Measurements from ENCODE around the gene ABI3.

DNA sequence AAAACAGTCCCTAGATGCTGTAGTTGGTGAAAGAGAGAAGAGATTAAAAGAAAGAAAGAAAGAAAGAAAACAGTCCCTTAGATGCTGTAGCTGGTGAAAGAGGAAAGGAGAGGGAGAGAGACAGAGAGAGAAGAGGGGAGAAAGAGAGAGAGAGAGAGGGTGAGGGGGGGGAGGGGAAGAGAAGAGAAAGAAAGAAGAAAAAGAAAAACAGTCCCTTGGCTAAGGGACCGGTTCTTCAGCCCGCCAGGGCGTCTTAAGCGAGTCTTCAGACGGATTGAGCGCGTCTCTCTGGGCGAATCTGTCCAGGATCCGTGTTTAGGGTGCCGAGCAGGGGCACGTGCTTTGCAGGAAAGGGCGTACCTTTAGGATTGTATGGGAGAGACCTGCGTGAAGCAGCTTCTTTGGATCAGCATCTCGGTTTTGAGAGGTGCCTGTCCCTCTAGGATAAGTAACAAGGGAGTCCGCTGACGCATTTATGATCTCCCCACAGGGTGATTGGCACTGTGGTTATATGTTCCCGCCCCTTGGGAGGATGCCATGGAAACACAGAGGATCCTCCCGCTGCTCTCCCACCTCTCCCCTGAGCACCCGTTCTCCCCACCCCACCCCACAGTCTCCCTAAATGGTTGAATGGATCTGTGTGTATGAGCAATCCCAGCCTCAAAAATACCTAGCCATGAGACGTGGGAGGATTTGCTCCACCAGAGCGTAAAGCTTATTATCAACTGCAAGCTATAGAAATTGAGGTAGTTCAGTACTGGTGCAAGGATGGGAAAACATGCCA, 16.8 kb upstream of the ABI3 start:
- TF ChIP-seq, protein P1, sequence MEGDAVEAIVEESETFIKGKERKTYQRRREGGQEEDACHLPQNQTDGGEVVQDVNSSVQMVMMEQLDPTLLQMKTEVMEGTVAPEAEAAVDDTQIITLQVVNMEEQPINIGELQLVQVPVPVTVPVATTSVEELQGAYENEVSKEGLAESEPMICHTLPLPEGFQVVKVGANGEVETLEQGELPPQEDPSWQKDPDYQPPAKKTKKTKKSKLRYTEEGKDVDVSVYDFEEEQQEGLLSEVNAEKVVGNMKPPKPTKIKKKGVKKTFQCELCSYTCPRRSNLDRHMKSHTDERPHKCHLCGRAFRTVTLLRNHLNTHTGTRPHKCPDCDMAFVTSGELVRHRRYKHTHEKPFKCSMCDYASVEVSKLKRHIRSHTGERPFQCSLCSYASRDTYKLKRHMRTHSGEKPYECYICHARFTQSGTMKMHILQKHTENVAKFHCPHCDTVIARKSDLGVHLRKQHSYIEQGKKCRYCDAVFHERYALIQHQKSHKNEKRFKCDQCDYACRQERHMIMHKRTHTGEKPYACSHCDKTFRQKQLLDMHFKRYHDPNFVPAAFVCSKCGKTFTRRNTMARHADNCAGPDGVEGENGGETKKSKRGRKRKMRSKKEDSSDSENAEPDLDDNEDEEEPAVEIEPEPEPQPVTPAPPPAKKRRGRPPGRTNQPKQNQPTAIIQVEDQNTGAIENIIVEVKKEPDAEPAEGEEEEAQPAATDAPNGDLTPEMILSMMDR (IDR thresholded peaks at IDR 0.05) = no peak
- TF ChIP-seq POLR2A (IDR thresholded peaks at IDR 0.05) = peak; percentile 24 to 37
